A549 treated with DMSO at 1 μM for 4 hours (cell line): ENCODE measurements around the gene PATL2. TPM values are rescaled to one million over a fixed set of nuclear protein-coding genes. Genes with fewer than 3 reads are reported as not detected.

ENCODE experiments used
- total RNA-seq: library from RNA; stranded (reverse); fragments of 200-300 nt; extraction: Qiagen RNA extraction; gene quantifications from 5 replicates; pipeline ENCODE4 v1.2.3, GENCODE V29; 2022; ENCODE audit warnings: low read depth

The PATL2 gene
- total RNA-seq: 0.17 to 0.33 TPM (median 0.24 TPM) in 4 of 5 replicates, not detected in the other

DNA sequence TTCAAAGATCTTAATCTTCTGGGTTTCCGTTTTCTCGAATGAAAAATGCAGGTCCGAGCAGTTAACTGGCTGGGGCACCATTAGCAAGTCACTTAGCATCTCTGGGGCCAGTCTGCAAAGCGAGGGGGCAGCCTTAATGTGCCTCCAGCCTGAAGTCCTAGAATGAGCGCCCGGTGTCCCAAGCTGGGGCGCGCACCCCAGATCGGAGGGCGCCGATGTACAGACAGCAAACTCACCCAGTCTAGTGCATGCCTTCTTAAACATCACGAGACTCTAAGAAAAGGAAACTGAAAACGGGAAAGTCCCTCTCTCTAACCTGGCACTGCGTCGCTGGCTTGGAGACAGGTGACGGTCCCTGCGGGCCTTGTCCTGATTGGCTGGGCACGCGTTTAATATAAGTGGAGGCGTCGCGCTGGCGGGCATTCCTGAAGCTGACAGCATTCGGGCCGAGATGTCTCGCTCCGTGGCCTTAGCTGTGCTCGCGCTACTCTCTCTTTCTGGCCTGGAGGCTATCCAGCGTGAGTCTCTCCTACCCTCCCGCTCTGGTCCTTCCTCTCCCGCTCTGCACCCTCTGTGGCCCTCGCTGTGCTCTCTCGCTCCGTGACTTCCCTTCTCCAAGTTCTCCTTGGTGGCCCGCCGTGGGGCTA, at the start of gene PATL2, which contains the start of gene B2M:
PATL2 (minus strand) TSS at position 228 of the 647 bp plus-strand sequence. CDS start 34,833 bp downstream, outside the sequence.
B2M (plus strand) TSS at position 422 of the 647 bp plus-strand sequence; CDS start at position 452, 30 bp downstream.

DNA sequence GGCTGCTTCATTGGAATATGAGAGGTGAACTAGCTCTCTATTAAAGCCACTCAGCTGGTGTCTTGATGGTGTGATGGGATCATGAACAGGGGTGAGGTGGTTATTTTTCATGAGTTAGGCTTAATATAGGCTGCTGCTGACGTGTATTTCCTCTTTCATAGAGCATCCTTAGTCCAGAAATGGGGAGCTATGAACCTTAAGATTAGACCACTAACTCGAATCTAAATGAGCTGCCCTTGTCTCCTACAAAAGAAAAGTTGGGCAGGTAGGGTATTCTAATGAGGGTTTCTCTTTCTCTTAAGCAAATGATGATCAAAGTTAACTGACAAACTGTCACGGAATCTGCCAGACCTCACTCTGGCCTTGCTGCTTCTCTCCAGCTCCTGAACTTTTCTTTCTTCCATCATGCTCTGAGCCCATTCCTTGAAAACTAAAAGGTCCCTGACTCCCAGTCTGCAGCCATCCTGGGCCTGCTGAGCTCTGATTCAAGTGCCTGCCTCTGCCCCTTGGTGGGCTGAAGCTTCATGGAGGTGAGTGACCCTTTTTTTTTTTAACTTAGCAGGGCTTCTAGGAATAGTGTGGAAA, 25.1 kb upstream of the PATL2 start, which contains the start of gene TRIM69:
TRIM69 (plus strand) TSS at position 348 of the 585 bp plus-strand sequence; CDS start at position 525, 177 bp downstream.

DNA sequence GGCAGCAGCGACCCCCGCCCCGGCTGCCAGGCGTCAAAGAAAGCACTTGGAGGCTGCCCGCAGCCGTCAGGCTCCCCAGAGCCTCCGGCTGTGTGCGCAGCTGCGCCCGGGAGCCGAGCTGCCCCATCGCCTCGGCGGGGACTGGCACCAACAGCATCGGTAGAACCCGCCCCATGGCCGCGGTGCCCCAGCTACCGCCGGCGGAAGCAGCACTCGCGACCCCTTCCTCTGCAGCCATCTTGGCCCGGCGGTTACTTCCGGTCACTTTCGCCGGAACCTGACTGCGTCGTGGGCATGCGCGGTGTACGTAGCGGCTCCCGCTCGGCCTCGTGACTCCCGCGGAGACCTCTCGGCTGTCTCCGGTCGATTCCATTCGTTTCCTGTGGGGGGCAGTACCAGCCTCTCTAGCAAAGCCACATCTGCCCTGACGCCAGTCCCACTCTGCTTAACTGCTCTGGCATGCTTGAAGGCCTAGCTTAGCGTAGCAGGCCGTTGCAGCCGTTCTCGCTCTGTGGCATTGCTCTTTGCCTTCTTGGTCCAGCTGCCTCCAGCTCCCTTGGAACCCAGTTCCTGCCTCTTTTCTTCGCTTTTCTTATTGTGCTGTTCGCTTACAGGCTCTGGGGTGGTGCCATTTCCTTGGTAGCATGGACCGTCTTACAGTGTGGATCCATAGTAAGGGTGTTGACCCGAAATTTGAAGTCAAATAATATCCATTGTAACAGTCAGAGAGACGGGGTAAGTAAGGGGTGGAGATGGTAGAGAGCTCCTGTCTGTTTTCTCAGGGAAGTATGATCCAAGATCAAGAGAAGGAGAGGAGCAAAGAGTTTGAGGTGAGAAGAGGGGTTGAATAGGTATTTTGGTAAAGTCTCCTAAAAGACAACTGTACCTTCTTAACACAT, 47.5 kb downstream of the PATL2 start, which contains the start of gene SPG11:
SPG11 (minus strand) TSS at position 253 of the 899 bp plus-strand sequence; CDS start at position 238, 15 bp downstream.

Other genes with a start within 250 kb of the PATL2 start
- 88.3 to 106 TPM (median 95.6 TPM) in 5 replicates for gene EIF3J, start 174.2 kb downstream of the PATL2 start, total RNA-seq
- gene SPG11, start 47.7 kb downstream of the PATL2 start, total RNA-seq: 6.8 to 11.4 TPM (median 9.5 TPM) in 5 replicates
- gene B2M, start 194 bp upstream of the PATL2 start, total RNA-seq: 391 to 474 TPM (median 442 TPM) in 5 replicates
- gene TRIM69, start 25.2 kb upstream of the PATL2 start, total RNA-seq: 3.8 to 7.7 TPM (median 6.0 TPM) in 5 replicates
- not detected in 5 replicates for gene TERB2, start 245.4 kb upstream of the PATL2 start, total RNA-seq